Stimulated activated CD4-positive, alpha-beta T cell treated with anti-CD3 and anti-CD28 coated beads, TNF-alpha, amount 100 ng/mL, for 24 hours (primary cell): ENCODE results near the gene DLX2.
"Not testable (repeated sequence)": the region's sequence is repeated elsewhere in the genome, so short reads cannot be mapped to it uniquely, and the experiment has no call there.

Experiments used
- DNase-seq, 3 experiments: peaks; one replicate each; pipeline ENCODE4 v3.0.0-alpha.2; 2020; ENCODE audit warnings: low read depth in 3 of 3

DLX2 gene

DNA sequence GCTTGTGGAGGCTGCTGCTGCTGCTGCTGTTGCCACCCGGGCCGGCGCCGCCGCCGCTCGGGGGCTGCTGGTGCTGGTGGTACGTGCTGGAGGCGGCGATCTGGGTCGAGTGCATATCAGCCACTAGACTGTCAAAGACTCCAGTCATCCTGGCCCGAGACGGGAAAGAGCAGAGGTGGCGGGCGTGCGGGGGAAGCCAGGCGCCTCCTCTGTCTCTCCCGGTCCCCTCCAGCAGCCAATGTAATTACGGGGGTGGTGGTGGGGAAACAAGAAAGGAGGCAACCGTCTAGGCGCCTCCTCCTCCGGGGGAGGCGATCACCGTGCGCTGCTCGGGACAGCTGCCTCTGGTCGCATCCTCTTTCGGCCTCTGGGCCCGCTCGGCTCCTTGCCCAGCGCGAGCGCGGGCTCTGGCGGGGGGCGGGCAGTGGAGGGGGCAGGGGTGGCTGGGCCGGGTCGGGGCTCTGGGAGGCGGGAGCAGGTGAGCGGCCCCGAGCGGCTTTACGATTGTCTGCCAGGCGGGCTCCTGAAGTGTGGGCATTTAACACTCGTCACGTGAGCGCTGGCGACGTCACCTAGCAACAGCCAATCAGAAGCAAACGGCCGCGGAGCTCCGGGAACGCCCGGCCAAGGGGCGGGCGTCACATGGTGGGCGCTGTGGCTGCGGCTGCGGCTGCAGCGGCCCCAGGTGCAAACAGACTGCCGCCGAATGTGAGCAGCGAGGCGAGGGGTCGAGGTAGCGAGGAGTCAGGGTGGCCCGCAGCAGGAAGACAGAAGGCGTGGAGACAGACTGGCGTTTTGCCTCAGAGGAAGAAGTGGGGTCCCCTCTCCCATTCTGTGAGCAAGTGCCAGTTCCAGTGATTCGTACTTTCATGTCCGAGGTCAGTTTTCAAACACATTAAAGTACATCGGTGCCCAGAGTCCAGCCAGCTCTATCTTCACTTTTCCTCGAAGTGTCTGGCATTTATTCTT lies at the start of gene DLX2:
Gene DLX2, minus strand, starts transcription at position 510 of the 969 bp plus-strand sequence. Its CDS starts 362 bp downstream, at position 148.
- DNase-seq, result peak in 1 of 3 experiments; percentile 80

DNA sequence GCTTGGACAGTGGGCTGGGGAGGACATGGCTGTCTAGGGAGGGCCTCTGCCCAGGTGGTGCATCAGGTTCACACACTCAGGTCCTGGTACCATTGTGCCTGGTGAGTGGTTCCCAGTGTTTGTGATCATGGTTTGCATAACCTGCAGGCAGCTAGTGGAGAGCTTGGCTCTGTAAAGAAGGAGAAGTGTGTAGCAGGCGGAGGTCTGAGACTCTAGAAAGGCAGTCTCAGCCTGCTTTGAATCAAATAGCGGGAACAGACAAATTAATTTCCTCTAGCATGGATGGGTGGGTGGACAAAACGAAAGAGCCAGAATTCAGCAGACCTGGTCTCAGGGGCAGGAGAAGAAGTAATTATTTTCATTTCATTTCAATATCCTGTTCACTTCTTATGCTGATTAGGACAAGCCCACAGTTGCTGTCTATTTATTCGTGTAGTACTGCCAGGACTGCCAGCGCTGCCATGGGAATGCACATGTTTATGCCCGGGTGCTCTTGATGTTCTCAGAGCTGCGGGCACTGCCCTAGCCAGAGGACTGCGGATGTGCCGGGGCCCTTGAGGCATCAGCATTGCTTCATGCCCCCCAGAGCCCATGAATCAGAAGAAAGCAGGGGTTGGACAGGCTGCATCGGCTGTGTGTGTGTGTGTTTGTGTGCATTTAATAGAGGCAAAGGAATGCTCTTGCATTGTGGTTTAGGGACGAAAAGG lies 45.4 kb upstream of the DLX2 start:
- DNase-seq, result no peak

GRCh38 chr2:172143817-172144216 lies 41.1 kb upstream of the DLX2 start:
- no peak for DNase-seq

- not testable (repeated sequence) for DNase-seq
Measured at GRCh38 chr2:172138727-172139126, 36.0 kb upstream of the DLX2 start.

DNA sequence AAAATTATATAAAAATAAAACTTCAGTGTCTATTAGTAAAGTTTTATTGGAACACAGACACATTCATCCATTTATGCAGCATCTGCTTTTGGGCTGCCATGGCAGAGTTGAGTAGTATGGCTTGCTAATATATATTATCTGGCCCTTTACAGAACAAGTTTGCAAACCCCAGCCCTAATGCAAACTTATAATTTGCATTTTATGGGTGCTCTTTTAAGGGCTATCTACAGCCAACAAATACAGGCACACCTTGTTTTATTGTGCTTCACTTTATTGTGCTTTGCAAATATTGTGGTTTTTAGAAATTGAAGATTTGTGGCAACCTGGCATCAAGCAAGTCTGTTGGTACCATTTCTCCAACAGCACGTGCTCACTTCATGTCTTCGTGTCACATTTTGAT lies 35.2 kb upstream of the DLX2 start:
- DNase-seq, result no peak

DNA sequence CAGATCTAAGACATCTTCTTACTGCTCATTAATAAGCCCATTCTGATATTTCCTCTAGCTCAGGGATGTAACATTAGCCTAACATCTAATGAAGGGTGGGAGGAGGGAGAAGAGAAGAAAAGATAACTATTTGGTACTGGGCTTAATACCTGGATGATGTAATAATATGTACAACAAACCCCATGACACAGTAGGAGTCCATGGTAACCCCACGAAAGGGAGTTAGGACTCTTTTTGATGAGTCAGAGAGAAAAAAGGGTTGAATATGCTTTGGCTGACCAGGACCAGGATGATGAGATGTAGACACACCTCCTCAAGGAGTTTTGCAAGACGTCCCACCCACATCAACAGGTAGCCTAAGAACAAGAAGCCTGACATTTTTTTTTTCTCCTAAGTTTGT lies 34.4 kb upstream of the DLX2 start:
- no peak for DNase-seq

DNA sequence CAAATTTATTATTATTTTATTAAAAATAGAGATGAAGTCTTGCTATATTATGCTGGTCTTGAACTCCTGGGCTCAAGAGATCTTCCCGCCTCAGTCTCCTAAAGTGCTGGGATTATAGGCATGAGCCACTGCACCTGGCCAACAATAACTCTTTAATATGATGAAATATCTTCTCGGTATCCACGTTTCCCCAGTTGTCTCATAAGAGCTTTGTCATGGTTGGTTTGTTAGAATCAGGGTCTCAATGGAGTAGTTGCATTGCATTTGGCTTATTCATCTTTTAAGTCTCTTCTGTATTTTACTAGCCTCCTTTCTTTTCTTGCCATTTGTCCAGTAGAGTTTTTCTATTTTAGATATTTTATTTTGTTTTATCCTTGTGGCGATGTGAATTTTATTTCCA lies 32.7 kb upstream of the DLX2 start:
- DNase-seq, result no peak

GRCh38 chr2:172134270-172134669 lies 31.6 kb upstream of the DLX2 start:
- no peak for DNase-seq

GRCh38 chr2:172131713-172132555 lies 29.2 kb upstream of the DLX2 start:
- DNase-seq, result no peak

- DNase-seq, result no peak
Measured at GRCh38 chr2:172129404-172129803, 26.7 kb upstream of the DLX2 start.

DNA sequence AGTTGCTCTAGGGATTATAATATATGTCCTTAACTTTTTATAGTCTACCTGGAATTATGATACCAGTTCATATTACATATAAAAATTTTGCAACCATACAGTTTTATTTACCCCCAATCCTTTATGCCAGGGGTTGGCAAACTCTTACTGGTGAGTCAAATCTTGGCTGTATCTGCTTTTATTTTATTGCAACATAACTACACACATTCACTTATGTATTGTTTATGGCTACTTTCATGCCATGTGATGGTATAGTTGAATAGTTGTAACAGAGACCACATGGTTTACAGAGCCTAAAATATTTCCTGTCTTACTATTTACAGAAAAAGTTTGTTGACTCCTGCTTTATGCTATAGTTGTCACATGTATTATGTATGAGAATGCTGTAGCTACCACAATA lies 25.8 kb upstream of the DLX2 start:
- DNase-seq, result no peak

- DNase-seq, result no peak
Measured at GRCh38 chr2:172120118-172120517, 17.4 kb upstream of the DLX2 start.

- no peak for DNase-seq
Measured at GRCh38 chr2:172119089-172119488, 16.4 kb upstream of the DLX2 start.

DNA sequence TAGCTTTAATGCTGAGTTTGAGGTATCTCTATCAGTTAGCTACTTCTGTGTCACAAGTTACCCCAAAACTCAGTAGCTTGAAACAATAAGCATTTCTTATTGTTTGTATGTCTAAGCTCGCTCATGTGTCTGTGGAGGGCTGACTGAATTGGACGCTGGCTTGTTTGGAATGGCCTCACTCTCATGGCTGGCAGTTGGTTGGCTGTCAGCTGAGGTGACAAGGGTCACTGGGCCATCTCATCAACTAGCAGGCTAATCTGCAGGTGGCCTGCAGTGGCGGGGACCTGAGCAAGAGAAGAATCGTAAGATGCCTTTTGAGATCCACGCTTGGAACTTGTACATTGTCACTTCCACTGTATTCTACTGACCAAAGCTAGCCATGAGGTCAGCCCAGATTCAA lies 13.4 kb upstream of the DLX2 start:
- no peak for DNase-seq

GRCh38 chr2:172114579-172114978 lies 11.9 kb upstream of the DLX2 start:
- DNase-seq, result no peak

- DNase-seq, result not testable (repeated sequence)
Measured at GRCh38 chr2:172114176-172114575, 11.5 kb upstream of the DLX2 start.

DNA sequence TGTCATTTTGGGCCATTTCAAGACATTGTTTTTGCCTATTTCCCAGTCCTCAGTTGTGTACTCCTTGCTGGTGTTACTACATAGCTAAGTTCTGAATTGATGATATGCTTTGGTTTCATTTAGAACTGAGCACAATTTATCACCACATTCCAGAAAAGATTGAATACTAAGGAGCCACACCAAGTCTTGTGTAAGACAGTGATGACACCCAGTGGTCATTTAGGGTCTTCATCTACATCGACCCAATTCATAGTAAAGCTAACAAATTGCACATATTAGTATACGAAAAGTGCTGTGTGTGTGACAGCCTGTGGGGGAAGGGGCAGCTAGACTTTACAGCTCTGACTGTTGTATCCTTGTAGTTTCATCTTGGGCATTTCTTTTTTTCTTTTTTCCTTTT lies 10.9 kb upstream of the DLX2 start:
- DNase-seq, result no peak

DNA sequence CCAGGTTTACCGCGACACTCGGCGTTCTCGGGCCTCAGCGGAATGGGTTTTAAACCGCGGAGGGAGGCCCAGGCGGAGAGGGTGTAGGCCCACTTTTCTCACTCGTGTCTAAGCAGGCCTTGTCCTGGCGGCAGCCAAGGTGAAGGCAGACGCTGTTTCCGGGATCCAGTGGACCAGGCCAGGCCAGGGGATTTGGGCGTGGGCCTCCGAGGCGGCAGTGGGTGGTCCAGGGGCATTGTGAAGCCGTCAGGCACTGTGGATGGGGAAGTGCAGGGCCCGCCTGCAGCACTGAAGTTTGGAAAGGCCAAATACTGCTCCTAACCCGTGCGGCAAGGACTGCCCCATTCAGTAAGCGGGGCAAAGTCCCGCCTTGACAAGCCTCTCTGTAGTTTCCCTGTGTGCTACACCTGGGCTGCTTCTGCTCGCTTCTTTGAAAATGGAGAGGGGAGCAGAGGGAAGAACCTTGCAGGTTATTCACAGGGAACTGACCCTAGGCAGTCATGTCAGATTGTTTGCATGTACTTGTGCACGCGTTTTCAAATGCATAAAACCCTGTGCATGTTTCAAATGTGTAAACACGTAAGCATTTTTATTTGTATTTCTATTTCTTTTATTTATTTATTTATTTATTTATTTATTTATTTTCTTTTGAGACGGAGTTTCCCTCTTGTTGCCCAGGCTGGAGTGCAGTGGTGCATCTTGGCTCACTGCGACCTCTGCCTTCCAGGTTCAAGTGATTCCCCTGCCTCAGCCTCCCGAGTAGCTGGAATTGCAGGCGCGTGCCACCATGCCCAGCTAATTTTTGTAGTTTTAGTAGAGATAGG lies 7.5 kb upstream of the DLX2 start:
- DNase-seq, result no peak

- no peak for DNase-seq
Measured at GRCh38 chr2:172109256-172109987, 6.7 kb upstream of the DLX2 start.

- DNase-seq, result no peak
Measured at GRCh38 chr2:172108587-172108930, 5.9 kb upstream of the DLX2 start.
